Ovary (tissue), 3 donors: ENCODE measurements around the gene BMPER.

Source experiments
- EP300 ChIP-seq: sonication (generic); formaldehyde crosslinking; IDR thresholded peaks from one replicate; pipeline ENCODE4 v1.6.1; 2017; ENCODE audit warnings: antibody characterized with exemption
- POLR2A ChIP-seq: fragments of 450-650 bp; IDR thresholded peaks from one replicate; pipeline ENCODE4 v1.6.1; 2017; ENCODE audit warnings: antibody characterized with exemption, mild to moderate bottlenecking, moderate library complexity
- TF ChIP-seq, protein P1 (sequence below), 3 donors: fragments of 450-650 bp in 2 of 3; fragments of 200-600 bp in 1 of 3; IDR thresholded peaks; one replicate each; pipeline versions ENCODE4 v1.5.1 to v1.8.0; 2016 to 2022; ENCODE audit warnings: antibody characterized with exemption in 3 of 3, mild to moderate bottlenecking in 1 of 3
- donor health status: DM: no; HTN: no; CAD: no.

DNA sequence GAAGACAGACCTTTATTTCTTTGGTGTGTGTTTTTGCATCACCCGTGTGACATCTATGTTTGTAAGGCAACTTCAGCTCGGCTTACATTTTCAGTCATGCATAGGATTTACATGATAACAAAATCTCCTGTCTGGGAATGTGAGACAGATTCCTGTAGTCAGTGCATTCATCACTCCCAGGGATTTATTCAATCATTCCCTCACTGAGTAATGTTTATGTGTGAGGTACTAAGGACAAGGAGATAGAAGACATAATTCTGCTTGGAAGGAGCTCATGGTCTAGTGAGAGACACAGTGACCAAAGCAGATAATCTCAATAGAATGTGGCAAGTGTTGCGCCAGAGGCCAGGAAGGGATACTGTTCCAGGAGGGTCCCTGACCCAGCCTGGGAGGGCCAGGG is 35.2 kb upstream of the BMPER start:
- TF ChIP-seq, protein P1, sequence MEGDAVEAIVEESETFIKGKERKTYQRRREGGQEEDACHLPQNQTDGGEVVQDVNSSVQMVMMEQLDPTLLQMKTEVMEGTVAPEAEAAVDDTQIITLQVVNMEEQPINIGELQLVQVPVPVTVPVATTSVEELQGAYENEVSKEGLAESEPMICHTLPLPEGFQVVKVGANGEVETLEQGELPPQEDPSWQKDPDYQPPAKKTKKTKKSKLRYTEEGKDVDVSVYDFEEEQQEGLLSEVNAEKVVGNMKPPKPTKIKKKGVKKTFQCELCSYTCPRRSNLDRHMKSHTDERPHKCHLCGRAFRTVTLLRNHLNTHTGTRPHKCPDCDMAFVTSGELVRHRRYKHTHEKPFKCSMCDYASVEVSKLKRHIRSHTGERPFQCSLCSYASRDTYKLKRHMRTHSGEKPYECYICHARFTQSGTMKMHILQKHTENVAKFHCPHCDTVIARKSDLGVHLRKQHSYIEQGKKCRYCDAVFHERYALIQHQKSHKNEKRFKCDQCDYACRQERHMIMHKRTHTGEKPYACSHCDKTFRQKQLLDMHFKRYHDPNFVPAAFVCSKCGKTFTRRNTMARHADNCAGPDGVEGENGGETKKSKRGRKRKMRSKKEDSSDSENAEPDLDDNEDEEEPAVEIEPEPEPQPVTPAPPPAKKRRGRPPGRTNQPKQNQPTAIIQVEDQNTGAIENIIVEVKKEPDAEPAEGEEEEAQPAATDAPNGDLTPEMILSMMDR (IDR thresholded peaks at IDR 0.05) = no peak
- TF ChIP-seq EP300 (no peak), POLR2A (no peak)
